GM12878 (cell line): ENCODE results near the gene KCNH6. TPM values are rescaled to one million over a fixed set of nuclear protein-coding genes. Genes with fewer than 3 reads are reported as not detected.

Source experiments
- ATAC-seq: fragments of 200-7000 bp; cut with Tn5 transposase; 3 replicates; pipeline ENCODE4 v1.9.1; 2020; ENCODE audit warnings: mild to moderate bottlenecking, moderate library complexity
- BruUV-seq: library from RNA; stranded (reverse); fragments of 400-500 nt; replicated peaks from 2 replicates; lab custom pipeline; 2021; lab: Mats Ljungman, UMichigan
- CTCF ChIA-PET: fragments of 300-600 bp; sonication (Branson Sonifier 250); formaldehyde crosslinking; extraction: SDS; loops from one replicate; lab custom pipeline; 2021; ENCODE audit warnings: inconsistent platforms; lab: Yijun Ruan, JAX
- POLR2A ChIA-PET: fragments of 350-600 bp; formaldehyde crosslinking; extraction: SDS; loops from one replicate; lab custom pipeline; 2021; ENCODE audit warnings: inconsistent platforms; lab: Charles Lee
- RAD21 ChIA-PET: fragments of 300-600 bp; sonication (Branson Sonifier 250); formaldehyde crosslinking; loops from one replicate; lab custom pipeline; 2023; ENCODE audit warnings: antibody characterized with exemption; ENCODE audit not compliant: unreplicated experiment; lab: Charles Lee
- SMC1A ChIA-PET: fragments of 300-600 bp; sonication (Branson Sonifier 250); formaldehyde crosslinking; loops from one replicate; lab custom pipeline; 2023; ENCODE audit not compliant: unreplicated experiment, uncharacterized antibody; lab: Charles Lee
- DNase-seq: peaks from one replicate; pipeline ENCODE4 v3.0.0-alpha.2; 2011; ENCODE audit warnings: low read depth, low spot score
- FAIRE-seq: peaks from 3 replicates; lab custom pipeline; 2011; peaks lifted over from hg19 to GRCh38; lab: Jason Lieb, UNC
- H2AFZ ChIP-seq: 2 replicates; pipeline ENCODE4 v1.6.0; 2011; ENCODE audit warnings: low read depth, low read length, control low read depth; ENCODE audit not compliant: control insufficient read depth
- H3K27ac ChIP-seq: 2 replicates; pipeline ENCODE4 v1.5.1; 2011; ENCODE audit warnings: control low read depth; ENCODE audit not compliant: control insufficient read depth, insufficient read depth
- H3K27me3 ChIP-seq, 2 experiments: replicated peaks in 1 of 2; 2 replicates each; pipeline versions ENCODE4 v1.6.0 to v1.6.1; 2011; ENCODE audit warnings: low read length in 1 of 2; ENCODE audit not compliant: control insufficient read depth in 2 of 2, insufficient read depth in 2 of 2
- H3K36me3 ChIP-seq, 2 experiments: 2 replicates each; pipeline ENCODE4 v1.5.1; 2011; ENCODE audit warnings: low read length in 1 of 2; ENCODE audit not compliant: control insufficient read depth in 2 of 2, insufficient read depth in 2 of 2
- H3K4me1 ChIP-seq: 2 replicates; pipeline ENCODE4 v1.6.1; 2011; ENCODE audit warnings: mild to moderate bottlenecking, low read length, moderate library complexity, mixed read lengths; ENCODE audit not compliant: control insufficient read depth, insufficient read depth
- H3K4me2 ChIP-seq: 2 replicates; pipeline ENCODE4 v1.6.0; 2011; ENCODE audit warnings: control low read depth; ENCODE audit not compliant: control insufficient read depth, insufficient read depth
- H3K4me3 ChIP-seq: fragments of 200-600 bp; sonication (generic); 2 replicates; pipeline ENCODE4 v1.5.1; 2016
- H3K79me2 ChIP-seq: 2 replicates; pipeline ENCODE4 v1.6.0; 2011; ENCODE audit warnings: low read length; ENCODE audit not compliant: control insufficient read depth, insufficient read depth
- H3K9ac ChIP-seq: 2 replicates; pipeline ENCODE4 v1.8.0; 2011; ENCODE audit warnings: low read length, control low read depth, mixed read lengths; ENCODE audit not compliant: control insufficient read depth, insufficient read depth
- H3K9me3 ChIP-seq: replicated peaks from 3 replicates; pipeline ENCODE4 v1.5.1; 2011; ENCODE audit warnings: mild to moderate bottlenecking, low read length; ENCODE audit not compliant: control insufficient read depth, insufficient read depth
- H4K20me1 ChIP-seq: 2 replicates; pipeline ENCODE4 v1.6.0; 2011; ENCODE audit not compliant: control insufficient read depth, insufficient read depth
- ATF2 ChIP-seq: IDR thresholded peaks from 2 replicates; pipeline ENCODE4 v1.6.1; 2012; ENCODE audit warnings: low read length, inconsistent platforms
- E2F4 ChIP-seq: IDR thresholded peaks from 2 replicates; pipeline ENCODE4 v1.6.1; 2012; ENCODE audit warnings: low read depth, low read length, improper control_type of control experiment
- MEF2A ChIP-seq: IDR thresholded peaks from 2 replicates; pipeline ENCODE4 v1.6.1; 2011; ENCODE audit warnings: low read depth, mild to moderate bottlenecking, low read length, moderate library complexity; ENCODE audit not compliant: insufficient read depth
- PKNOX1 ChIP-seq: fragments of 450-650 bp; IDR thresholded peaks from 2 replicates; pipeline ENCODE4 v1.6.1; 2016; ENCODE audit warnings: mild to moderate bottlenecking
- POLR2AphosphoS2 ChIP-seq: IDR thresholded peaks from 2 replicates; pipeline ENCODE4 v1.6.1; 2011; ENCODE audit warnings: low read depth, mild to moderate bottlenecking, low read length, improper control_type of control experiment, moderate library complexity
- SMAD5 ChIP-seq: IDR thresholded peaks from 2 replicates; pipeline ENCODE4 v1.6.1; 2016; ENCODE audit warnings: antibody characterized with exemption, low read depth
- SMC3 ChIP-seq: IDR thresholded peaks from 2 replicates; pipeline ENCODE4 v1.6.1; 2011; ENCODE audit warnings: low read length, improper control_type of control experiment, borderline replicate concordance
- WRNIP1 ChIP-seq: IDR thresholded peaks from 2 replicates; pipeline ENCODE4 v1.6.1; 2011; ENCODE audit warnings: low read depth, low read length, improper control_type of control experiment, borderline replicate concordance
- ZBTB4 ChIP-seq: fragments of 450-650 bp; formaldehyde crosslinking; IDR thresholded peaks from 2 replicates; pipeline ENCODE4 v1.4.0; 2022; ENCODE audit warnings: mild to moderate bottlenecking, moderate library complexity
- WGBS: methylation state at CpG from one replicate; pipeline ENCODE4 v1.1.6; 2016; ENCODE audit warnings: low lambda C conversion rate; ENCODE audit not compliant: insufficient replicate concordance, insufficient coverage; ENCODE audit errors: missing lambda C conversion rate; 5-methylcytosine and 5-hydroxymethylcytosine counted together
- in situ Hi-C: fragments of 300-500 bp; cut with MboI; formaldehyde crosslinking; loops from 9 replicates; pipeline ENCODE4 v1.14.3; 2018; ENCODE audit warnings: mixed read lengths
- intact Hi-C: fragments of 100-400 bp; cut with micrococcal nuclease; formaldehyde crosslinking; loops from one replicate; pipeline ENCODE4 v1.14.2; 2022; ENCODE audit not compliant: unreplicated experiment
- polyA plus RNA-seq, 11 experiments: library from polyadenylated mRNA; depleted of rRNA in 4 of 11; unstranded in 6 of 11; stranded (reverse) in 5 of 11; fragments of >200 nt; fragmentation: Nextera tagmentation in 4 of 11; fragmentation: Illumina TruSeq in 1 of 11; extraction: Ambion mirVana in 4 of 11; extraction: Trizol in 1 of 11; gene quantifications; 1 replicate in 1 of 11; 2 replicates in 10 of 11; pipeline versions ENCODE4 v1.2.1 to v1.2.3, GENCODE V29; 2011 to 2016; ENCODE audit warnings: inconsistent platforms in 2 of 11, missing spikeins in 2 of 11, low read depth in 1 of 11
- total RNA-seq, 4 experiments: library from RNA; depleted of rRNA in 3 of 4; stranded (reverse); fragments of >200 nt in 3 of 4; fragmentation: Illumina TruSeq in 1 of 4; extraction: Trizol in 1 of 4; gene quantifications; 2 replicates each; pipeline versions ENCODE4 v1.2.1 to v1.2.3, GENCODE V29; 2013 to 2021

The KCNH6 gene
- total and polyA plus RNA-seq, 10 of the 15 experiments (the other 5 are each of a cell fraction or from before 2014, with no cell fraction given): not detected

- TF ChIP-seq E2F4 (no peak), ZBTB4 (CRISPR knock-in tag) (no peak)
- TF ChIP-seq, all 136 proteins: peak for 0
Observed at GRCh38 chr17:63498626-63499195, 24.4 kb upstream of the KCNH6 start (continued).

GRCh38 chr17:63500543-63501390 lies 22.4 kb upstream of the KCNH6 start:
- ATAC-seq: no peak
- no TSS peak for BruUV-seq
- DNase-seq: no peak
- Histone ChIP-seq H3K27me3 (0 out of 4 replicates have a peak, but pooled peaks cover 0 to 2% of the 10 kb centered on the region in 2 experiments), H3K4me3 (no peak overlapping the region), H4K20me1 (no peaks in the 10 kb centered on the region), H3K27ac (no peak overlapping the region), H3K9me3 (no peaks in the 10 kb centered on the region; the same call in 2 of the 3 replicates), H3K36me3 (no peaks in the 10 kb centered on the region), H3K9ac (no peak overlapping the region), H3K4me1 (no peaks in the 10 kb centered on the region), H3K4me2 (no peak overlapping the region), H2AFZ (no peak overlapping the region), H3K79me2 (no peaks in the 10 kb centered on the region)
- ChIA-PET CTCF (no interaction called here), POLR2A (no interaction called here), RAD21 (no interaction called here), SMC1A (no interaction called here)
- intact Hi-C loops: no loop called here
- in situ Hi-C loops: no loop called here
- TF ChIP-seq SMC3 (no peak), MEF2A (no peak), ATF2 (no peak), PKNOX1 (no peak), SMAD5 (no peak), POLR2AphosphoS2 (no peak), WRNIP1 (no peak)
- FAIRE-seq: no peak
- 39% methylated on average over 14 of the region's 14 CpGs for whole genome bisulfite sequencing
